ENCODE results near the gene ELMO1. TPM values are rescaled to one million over a fixed set of nuclear protein-coding genes. Genes with fewer than 3 reads are reported as not detected.

The ELMO1 gene
- total RNA-seq, 1 donor from 2014 or later = 53.8 TPM

GRCh38 chr7:37111459-37111858 lies 337.2 kb downstream of the ELMO1 start:
- Histone ChIP-seq H3K4me1 (peaks cover 11% of the 10 kb centered on the region), H3K36me3 (no peaks in the 10 kb centered on the region), H3K9me3 (no peaks in the 10 kb centered on the region), H3K4me3 (no peak overlapping the region), H3K27ac (no peak overlapping the region), H3K27me3 (no peaks in the 10 kb centered on the region)
- no peak for DNase-seq
- no peak for ATAC-seq
- intact Hi-C loops (cut with DNase I) = no loop called here
- no peak for TF ChIP-seq CTCF (IDR thresholded peaks at IDR 0.05)

- no peak for DNase-seq
- no peak for ATAC-seq
- intact Hi-C loops (cut with DNase I) = no loop called here
- peaks cover 11% of the 10 kb centered on the region for H3K4me1 ChIP-seq
- no peak overlapping the region for H3K27ac ChIP-seq
- TF ChIP-seq CTCF (IDR thresholded peaks at IDR 0.05) = no peak
- no peak overlapping the region for H3K4me3 ChIP-seq
- no peaks in the 10 kb centered on the region for H3K27me3 ChIP-seq
- no peaks in the 10 kb centered on the region for H3K9me3 ChIP-seq
- no peaks in the 10 kb centered on the region for H3K36me3 ChIP-seq
Observed at GRCh38 chr7:37110660-37111424, 337.8 kb downstream of the ELMO1 start.

GRCh38 chr7:37109843-37110242 lies 338.8 kb downstream of the ELMO1 start:
- DNase-seq = no peak
- intact Hi-C loops (cut with DNase I) = no loop called here
- Histone ChIP-seq H3K4me1 (peaks cover 11% of the 10 kb centered on the region), H3K9me3 (no peaks in the 10 kb centered on the region), H3K36me3 (no peaks in the 10 kb centered on the region), H3K27ac (no peak overlapping the region), H3K27me3 (no peaks in the 10 kb centered on the region), H3K4me3 (no peak overlapping the region)
- TF ChIP-seq CTCF (IDR thresholded peaks at IDR 0.05) = no peak
- peak; percentile 63 for ATAC-seq

- TF ChIP-seq CTCF (IDR thresholded peaks at IDR 0.05) = no peak
- no peak overlapping the region for H3K27ac ChIP-seq
- intact Hi-C loops (cut with DNase I) = no loop called here
- ATAC-seq (no peak), DNase-seq (no peak)
- H3K9me3 ChIP-seq = no peaks in the 10 kb centered on the region
- H3K4me3 ChIP-seq = no peak overlapping the region
- H3K27me3 ChIP-seq = no peaks in the 10 kb centered on the region
- no peaks in the 10 kb centered on the region for H3K36me3 ChIP-seq
- H3K4me1 ChIP-seq = peaks cover 11% of the 10 kb centered on the region
Observed at GRCh38 chr7:37109016-37109683, 339.5 kb downstream of the ELMO1 start.

GRCh38 chr7:37108615-37109014 lies 340.0 kb downstream of the ELMO1 start:
- Histone ChIP-seq H3K27me3 (no peaks in the 10 kb centered on the region), H3K4me1 (peaks cover 11% of the 10 kb centered on the region), H3K27ac (no peak overlapping the region), H3K36me3 (no peaks in the 10 kb centered on the region), H3K9me3 (no peaks in the 10 kb centered on the region), H3K4me3 (no peak overlapping the region)
- DNase-seq (no peak), ATAC-seq (no peak)
- intact Hi-C loops (cut with DNase I) = no loop called here
- no peak for TF ChIP-seq CTCF (IDR thresholded peaks at IDR 0.05)
